NCI-H345 (cell line): ENCODE results near the gene TAL1.
"Not testable (repeated sequence)": the region's sequence is repeated elsewhere in the genome, so short reads cannot be mapped to it uniquely, and the experiment has no call there.

Experiments used
- DNase-seq: peaks from one replicate; lab custom pipeline; 2025; lab: John Stamatoyannopoulos, UW

Gene TAL1

DNA sequence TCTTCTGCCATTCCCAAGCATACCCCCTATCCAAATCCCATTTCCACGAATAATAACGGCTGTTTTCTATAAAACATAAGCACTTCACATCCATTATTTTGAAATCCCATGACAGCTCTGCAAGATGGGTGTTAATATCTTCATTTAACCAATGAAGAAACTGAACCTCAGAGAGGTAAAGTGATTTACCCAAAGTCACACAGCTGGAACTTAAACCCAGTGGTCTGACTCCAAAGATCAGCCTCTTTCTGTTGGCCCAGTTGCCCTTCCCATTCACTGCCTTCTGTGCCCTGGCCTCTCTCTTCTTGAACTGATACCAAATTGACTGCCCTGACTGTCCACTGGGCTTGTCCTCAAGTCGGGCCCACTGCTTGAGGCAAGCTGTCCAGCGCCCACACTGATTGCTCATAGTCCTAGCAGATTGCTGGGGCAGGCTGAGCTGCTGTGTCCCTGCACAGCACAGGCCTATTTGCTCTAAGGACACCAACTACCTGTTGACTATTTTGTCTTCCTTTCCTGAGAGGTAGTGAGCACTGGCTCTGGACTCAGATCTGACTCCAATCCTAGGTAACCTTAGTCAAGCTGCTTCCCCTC lies 19.3 kb downstream of the TAL1 start:
- no peak for DNase-seq

DNA sequence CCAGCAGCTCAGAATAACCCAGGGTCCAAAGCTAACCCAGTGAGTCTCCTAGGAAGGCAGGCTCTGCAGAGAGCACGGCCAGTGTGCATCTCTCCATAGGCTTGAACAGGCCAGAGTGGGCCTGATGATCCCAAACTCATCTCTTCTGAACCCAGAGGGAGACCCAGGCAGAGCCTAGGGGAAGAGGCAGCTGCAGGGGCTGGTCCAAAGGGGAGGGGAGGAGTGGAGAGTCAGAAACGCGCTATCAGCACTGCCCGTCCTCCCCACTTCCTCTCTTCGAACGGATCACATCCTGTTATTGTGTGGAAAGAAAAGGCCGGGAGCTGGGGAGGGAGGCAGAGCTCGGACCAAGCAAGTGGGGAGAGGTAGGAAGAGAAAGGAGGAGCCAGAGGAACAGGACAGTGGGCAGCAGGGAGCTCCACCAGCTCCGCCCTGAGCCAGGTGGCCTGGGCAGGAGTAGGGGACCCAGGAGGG lies 20.2 kb downstream of the TAL1 start:
- no peak for DNase-seq

DNA sequence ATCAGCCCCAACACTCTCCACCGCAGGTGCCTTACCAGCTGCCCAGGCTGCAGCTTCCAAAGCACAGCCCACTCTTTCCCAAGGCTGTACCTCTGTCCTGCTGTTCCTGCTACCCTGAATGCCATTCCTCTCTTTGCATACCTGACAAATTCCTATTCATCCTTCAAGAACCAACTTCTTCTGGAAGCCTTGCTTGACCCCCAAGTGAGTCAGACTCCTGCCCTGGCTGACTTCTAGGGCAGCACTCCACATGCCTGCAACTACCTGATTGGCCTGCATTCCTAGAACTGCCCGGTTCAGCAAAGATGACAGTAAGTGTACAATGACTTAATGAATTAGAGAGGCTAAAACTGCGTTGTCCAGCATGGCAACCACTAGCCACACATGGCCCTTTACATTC lies 21.4 kb downstream of the TAL1 start:
- DNase-seq = no peak

DNA sequence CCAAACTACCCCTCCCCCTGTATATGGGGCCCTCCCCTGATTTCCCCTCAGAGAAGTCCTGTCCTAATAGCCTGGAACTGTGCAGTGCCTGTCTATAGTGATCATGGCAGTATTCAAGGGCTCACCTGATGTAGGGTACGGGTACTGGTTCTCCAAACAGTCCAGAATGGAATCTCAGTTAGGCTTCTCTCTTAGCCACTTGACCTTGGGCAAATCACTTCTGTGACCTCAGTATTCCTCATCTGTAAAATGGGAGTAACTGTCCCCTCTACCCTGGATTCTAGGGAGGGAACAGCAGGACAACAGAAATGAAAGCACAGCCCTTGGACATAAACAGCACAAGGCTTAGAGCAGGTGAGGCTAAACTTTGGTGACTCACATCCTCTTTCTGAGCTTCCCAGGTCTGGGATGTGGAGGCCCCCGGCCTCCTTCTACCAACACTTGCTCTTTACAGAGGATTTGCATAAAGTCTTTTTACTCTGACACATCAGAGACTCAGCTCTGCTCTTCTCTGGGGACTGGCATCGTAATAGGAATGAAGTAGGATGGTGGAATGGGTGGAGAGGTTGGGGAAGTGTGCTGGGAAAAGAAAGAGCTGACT lies 22.2 kb downstream of the TAL1 start:
- DNase-seq = no peak

DNA sequence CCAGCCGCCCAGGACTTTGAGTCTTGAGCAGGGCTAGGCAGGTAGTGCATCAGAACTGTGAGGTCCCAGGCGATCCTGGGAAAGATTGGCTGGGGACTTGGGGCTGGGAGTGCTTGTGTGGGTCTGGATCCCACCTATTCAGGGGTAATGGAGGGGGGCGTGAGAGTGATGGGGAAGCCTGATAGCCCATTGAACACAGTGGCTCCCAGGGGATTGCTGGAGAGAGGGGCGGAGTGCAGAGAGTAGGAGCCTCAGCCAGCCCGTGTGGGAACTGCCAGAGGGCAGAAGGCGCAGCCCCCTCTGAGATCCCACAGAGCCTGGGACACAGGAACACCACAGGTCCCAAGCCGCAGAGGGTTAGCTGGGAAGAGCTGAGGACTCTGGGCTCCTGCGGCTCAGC lies 22.9 kb downstream of the TAL1 start:
- DNase-seq = no peak

DNA sequence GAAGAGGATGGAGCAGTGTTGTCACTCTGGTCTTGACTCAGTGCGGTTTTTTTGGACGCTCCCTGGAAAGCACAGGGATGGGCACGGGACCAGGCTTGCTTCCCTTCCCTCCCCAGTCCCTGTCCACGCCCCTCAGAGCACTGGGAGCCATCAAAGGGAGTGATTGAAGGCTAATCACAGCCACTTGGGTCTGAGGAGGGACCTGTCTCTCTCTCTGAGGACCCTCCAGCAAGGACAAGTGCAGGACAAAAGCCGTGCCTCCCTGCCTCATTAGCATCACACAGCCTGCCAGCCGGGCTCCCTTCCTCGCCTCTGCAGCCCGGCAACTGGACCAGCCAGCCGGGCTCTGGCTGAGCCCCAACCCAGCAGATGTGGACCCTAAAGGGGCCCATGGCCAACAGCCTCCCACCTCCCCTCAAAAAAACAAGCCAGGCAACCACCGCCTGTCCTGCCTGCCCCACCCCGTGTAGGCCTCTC lies 23.6 kb downstream of the TAL1 start:
- no peak for DNase-seq

DNA sequence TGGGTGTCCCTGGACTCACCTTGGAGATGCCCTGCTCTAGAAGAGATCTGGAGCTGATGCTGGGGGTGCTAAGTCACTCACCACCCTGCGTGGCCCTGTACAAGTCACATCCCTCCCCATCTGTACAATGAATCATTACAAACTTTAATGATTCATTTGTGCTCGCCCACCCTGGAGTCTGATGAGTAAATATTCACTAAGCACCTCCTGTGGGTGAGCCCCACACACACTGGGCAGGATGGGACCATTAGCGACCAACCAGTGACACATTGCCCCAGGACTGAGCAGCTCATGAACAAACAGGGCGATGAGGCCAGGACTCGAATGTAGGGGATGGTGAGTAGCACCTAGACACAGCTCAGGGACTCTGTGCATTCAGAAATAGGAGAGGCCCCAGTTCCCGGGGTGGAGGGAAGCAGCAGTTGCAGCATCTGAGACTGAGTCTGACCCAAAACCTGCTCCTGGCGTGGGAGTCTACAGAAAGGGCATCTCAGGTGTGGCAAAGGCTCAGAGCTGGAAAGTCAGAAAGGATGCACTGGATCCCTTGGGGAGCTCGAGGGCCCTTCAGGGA lies 24.1 kb downstream of the TAL1 start:
- no peak for DNase-seq

DNA sequence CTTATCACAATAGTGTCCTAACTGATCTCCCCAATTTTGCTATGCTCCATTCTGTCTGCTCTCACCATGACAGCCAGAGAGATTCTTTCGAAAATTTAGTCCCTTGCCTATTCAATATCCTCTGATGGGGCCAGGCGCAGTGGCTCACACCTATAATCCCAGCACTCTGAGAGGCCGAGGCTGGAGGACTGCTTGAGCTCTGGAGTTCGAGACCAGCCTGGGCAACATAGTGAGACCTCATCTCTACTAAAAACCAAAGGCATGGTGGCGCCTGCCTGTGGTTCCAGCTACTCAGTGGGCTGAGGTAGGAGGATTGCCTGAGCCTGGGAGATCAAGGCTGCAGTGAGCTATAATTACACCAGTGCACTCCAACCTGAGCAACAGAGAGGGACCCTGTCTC lies 26.1 kb downstream of the TAL1 start:
- DNase-seq = no peak

DNA sequence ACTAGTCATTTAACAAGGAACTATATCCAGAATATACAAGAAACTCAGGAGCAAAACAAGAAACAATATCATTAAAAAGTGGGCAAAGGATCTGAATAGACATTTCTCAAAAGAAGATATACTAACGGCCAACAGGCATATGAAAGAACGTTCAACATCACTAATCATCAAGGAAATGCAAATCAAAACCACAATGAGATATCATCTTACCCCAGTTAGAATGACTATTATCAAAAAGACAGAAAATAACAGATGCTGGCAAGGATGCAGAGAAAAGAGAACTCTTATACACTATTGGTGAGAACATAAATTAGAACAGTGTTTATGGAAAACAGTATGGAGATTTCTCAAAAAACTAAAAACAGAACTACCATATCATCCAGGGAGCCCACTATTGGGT lies 28.5 kb downstream of the TAL1 start:
- not testable (repeated sequence) for DNase-seq

DNA sequence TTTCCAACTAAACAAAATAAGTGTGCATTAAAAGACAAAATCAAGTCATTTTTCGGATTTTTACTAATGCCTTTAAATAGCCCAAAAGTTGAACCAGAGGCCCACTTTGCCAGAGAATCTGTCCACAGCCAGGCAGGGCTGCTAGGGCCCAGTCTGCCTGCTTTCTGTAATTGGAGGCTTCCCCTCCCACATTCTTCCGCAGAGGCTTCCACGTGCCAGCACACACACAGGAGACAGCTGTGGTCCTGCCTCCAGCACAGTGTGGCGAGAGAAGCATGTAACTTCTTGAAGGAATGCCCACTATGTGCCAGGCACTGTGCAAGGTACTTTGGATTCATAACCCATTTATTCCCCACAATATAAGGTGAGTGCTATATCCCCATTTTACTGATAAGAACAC lies 30.8 kb downstream of the TAL1 start:
- DNase-seq = no peak

DNA sequence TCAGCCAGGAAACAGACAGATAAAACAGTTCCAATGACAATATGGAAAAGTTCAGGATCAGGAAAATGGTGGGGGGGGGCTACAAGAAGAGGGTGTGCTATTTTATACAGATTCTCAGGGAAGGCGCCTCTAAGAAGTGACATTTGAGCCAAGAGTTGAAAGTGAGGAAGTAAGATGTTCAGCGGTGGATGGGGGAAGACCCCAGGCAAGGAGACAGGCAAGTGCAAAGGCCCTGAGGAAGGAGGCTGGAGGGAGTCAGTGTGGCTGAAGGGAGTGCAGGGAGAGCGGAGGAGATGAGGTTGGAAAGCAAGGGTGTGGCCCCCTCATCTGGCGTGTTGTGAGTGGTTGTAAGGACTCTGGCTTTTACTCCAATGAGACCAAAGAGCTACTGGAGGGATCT lies 33.8 kb downstream of the TAL1 start:
- no peak for DNase-seq

DNA sequence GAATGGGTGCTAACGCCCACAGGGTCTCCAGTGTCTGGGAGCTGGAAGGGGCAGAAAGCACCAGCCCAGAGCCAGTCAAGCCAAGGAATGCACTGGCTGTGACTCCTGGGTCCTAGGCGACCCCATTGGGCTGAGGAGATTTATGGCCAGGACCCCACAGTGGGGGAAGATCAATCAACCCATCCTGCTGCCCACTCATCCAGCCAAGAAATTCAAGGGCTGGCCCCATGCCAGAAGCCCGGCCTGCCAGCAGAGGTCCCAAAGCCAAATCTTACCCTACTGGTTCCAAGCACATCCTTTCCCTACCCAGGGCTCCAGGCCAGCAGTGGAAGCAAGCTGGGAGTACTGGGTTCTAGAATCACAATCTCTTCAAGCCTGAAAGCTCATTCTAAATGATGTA lies 35.4 kb downstream of the TAL1 start:
- DNase-seq = no peak

DNA sequence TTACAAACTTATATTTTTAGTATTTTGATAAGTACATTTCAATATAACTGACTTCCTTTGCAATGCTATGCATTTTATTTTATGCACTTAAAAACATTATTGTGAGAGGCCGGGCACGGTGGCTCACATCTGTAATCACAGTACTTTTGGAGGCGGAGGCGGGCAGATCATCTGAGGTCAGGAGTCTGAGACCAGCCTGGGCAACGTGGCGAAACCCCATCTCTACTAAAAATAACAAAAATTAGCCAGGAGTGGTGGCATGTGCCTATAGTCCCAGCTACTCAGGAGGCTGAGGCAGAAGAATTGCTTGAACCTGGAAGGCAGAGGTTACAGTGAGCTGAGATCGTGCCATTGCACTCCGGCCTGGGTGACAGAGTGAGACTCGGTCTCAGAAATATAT lies 36.0 kb downstream of the TAL1 start:
- not testable (repeated sequence) for DNase-seq

DNA sequence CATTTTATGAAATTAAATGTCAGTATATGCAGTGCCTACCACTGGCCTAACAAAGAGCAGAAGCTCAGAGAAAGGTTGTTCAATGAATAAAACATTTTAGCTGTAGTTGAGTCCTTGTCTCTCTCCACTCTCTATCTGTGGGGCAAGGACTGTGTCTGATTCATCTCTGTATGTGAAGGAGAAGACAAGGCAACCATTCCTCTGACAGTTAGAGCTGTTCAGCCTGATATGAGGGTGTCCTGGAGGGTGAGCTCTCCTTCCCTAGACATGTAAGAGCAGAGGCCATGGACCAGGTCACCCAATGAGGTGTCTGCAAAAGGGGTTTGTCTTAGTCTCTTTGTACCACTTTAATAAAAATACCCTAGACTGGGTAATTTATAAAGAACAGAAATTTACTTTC lies 37.7 kb downstream of the TAL1 start:
- no peak for DNase-seq

DNA sequence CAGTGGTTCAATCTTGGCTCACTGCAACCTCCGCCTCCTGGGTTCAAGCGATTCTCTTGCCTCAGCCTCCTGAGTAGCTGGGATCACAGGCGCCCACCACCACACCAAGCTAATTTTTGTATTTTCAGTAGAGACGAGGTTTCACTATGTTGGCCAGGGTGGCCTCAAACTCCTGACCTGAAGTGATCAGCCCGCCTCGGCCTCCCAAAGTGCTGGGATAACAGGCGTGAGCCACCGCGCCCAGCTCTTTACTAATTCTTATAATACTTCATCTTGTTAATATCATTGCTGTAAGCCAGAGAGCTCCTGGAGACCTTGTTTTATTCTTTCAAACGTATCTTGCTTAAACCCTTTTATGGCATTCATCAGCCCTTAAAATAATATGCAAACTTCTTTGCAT lies 38.5 kb downstream of the TAL1 start:
- DNase-seq = not testable (repeated sequence)

DNA sequence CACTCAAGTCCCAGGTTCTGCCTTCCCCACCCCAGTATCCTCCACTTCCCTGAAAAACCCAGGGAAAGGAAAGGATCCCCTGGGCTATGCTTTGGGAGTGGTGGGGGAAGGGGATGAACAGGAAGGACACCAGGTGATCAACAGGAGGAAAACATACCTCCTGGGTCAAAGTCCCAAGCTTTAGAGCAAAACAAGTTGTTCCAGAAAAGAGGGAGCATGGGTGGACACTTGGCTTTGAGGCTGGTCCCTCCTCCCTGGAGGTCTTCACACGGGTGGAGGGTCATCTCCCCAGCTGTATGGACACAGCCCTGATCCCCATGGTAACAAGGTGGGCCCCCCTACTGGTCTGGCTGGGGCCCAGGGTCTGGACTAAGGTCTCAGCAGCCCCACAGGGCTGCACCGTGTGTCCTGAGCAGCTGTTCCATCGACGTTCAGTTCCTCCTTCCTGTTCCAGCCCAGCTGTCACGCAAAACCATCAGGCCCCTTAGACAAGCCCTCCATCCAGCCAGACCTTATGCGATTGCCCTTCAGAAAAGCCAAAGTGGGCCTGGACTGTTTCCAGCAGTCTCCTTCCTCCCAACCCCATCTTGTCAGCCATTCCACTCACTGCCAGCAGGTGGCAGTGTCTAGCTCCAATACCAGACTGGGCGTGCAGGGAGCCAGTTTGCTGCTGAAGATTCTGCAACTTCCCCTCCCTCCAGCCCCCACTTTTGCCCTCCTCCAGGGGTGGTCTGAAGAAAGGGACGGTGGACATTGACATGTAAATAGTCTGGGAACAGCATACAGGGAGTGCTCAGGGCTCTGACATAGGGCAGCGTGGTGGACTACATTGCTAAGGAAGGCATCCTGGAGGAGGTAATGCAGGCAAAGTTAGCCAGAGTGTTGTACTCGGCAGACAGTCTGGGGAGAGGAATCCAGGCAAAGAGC lies 39.3 kb downstream of the TAL1 start:
- DNase-seq = peak; percentile 66

DNA sequence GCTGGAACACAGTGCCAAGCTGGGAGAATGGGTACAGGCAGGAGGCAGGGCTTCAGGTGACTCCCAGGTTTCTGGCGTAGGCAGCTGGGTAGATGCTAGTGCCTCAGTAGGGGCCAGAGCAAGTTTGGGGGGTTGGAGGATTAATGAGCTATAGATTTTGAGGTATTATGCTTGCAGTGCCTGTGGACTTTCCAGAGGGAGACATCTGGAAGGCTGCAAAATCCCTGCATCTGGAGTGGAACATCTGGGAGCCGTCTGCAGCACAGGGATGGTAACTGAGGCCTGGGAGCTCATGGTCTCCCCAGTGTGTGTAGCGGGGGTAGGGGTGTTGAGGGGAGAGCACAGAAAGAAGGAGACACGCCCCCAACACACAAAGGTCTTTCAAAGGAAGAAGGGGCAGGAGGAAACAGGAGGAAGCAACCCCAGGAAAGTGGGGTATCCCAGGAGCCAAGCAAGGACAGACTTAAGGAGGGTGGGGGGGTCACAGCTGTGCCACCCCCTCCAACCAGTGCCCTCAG lies 40.0 kb downstream of the TAL1 start:
- DNase-seq = no peak

DNA sequence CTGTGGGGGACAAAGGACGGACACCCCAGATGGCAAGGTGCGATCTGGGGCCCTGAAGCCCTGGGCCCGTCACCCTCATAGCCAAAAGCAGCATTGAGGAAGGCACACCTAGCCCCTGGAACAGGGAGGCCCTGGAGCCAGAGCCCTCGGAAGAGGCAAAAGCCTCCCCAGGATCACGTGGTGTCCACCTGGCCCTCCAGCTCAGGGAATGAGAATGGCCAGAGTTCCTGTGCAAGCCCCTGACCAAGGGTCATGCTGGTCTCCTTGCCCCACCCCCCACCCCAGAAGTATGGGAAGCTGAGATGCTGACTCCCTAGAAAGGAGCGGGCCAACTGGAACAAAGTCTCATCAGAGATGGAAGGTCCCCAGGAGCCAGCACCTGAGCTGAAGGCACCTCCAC lies 41.2 kb downstream of the TAL1 start:
- DNase-seq = no peak

DNA sequence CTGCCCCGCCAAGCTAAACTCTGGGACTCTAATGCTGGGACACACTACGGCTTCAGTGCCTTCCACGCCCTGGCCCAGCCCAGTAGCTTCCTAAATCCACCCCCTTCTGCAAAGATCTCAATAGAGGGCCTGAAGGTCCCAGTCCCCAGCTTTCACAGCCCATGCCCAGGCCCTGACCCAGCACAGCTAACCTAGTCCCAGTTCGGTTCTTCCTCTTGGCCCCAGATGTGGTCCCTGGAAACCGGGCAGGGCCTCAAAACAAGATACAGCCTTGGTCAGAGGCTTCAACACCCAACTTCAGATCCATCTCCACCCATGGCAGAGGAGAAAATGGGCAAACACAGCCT lies 41.5 kb downstream of the TAL1 start:
- DNase-seq = no peak

DNA sequence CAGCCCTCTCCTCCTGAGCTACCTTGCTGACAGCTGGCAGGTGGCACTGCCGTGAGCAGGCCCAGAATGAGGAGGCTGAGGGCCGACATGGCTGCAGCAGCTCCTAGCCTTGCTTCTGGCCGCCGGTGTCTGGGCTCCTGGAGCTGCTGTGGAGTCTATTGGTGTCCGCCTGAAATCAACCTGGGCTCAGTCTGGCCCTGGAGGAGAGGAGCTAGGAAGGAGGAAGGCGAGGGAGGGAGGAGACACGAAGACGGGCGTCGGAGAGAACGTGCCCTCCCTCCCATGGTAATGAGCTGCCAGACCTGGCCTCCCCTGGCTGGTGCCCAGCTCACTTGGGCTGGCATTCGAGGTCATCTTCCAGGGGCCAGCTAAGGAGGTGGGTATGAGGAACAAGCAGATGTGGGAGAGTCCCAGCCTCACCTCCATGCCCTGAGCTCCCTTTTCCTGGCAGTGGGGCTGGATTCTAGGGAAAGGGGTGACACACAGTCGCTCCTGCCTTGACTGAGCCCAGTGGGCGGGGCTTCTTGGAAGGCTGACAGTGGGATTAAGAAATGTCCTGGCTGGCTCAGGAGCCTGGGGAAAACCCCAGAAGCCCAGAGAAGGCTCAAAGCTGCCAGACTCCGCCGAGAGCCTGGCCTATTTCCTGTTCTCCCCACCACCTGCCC lies 42.0 kb downstream of the TAL1 start, which contains the start of gene PDZK1IP1:
PDZK1IP1 (minus strand) TSS at position 193 of the 665 bp plus-strand sequence; CDS start at position 89, 104 bp downstream.
- no peak for DNase-seq
